Kidney capillary endothelial cell (primary cell): ENCODE data around the gene OR6K6.

Experiments used
- DNase-seq: peaks from one replicate; pipeline ENCODE4 v3.0.0-alpha.2; 2018; ENCODE audit warnings: low spot score

The OR6K6 gene

GRCh38 chr1:158803678-158804077, 49.2 kb downstream of the OR6K6 start:
- no peak for DNase-seq
